ENCODE data around the gene NCF1. TPM values are rescaled to one million over a fixed set of nuclear protein-coding genes. Genes with fewer than 3 reads are reported as not detected.
"Not testable (repeated sequence)": the region's sequence is repeated elsewhere in the genome, so short reads cannot be mapped to it uniquely, and the experiment has no call there.

Gene NCF1
- total RNA-seq, 1 donor from 2014 or later = 121 TPM

DNA sequence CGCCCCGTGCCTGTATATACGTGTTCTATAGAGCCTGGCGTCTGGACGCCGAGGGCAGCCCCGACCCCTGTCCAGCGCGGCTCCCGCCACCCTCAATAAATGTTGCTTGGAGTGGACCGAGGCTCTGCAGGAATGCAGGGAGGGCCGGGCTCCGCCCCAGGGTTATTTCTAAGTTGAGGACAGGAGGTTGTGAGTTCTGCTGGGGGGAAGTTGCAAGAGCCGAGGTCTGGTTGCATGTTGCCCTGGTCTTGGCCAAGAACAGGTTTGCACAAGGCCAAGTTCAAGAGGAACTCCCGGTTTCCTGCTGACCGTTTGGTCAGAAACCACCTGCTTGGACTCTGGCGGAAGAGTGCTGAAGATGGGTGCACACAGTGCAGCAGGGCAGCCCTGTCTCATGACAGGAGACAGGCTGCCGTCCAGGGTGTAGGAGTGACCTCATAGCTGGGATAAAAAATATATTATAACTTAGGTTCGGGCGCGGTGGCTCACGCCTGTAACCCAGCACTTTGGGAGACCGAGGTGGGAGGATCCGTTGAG, 15.5 kb downstream of the NCF1 start:
- CTCF ChIA-PET; H3K36me3 Mint-ChIP-seq (ENCODE audit: low read depth); ATAC-seq (ENCODE audit: low read depth); intact Hi-C loops (cut with micrococcal nuclease); H3K9me3 Mint-ChIP-seq; H3K27ac Mint-ChIP-seq; H3K4me1 Mint-ChIP-seq; H3K4me3 Mint-ChIP-seq; POLR2A ChIA-PET; H3K27me3 Mint-ChIP-seq; DNase-seq: not testable (repeated sequence)

DNA sequence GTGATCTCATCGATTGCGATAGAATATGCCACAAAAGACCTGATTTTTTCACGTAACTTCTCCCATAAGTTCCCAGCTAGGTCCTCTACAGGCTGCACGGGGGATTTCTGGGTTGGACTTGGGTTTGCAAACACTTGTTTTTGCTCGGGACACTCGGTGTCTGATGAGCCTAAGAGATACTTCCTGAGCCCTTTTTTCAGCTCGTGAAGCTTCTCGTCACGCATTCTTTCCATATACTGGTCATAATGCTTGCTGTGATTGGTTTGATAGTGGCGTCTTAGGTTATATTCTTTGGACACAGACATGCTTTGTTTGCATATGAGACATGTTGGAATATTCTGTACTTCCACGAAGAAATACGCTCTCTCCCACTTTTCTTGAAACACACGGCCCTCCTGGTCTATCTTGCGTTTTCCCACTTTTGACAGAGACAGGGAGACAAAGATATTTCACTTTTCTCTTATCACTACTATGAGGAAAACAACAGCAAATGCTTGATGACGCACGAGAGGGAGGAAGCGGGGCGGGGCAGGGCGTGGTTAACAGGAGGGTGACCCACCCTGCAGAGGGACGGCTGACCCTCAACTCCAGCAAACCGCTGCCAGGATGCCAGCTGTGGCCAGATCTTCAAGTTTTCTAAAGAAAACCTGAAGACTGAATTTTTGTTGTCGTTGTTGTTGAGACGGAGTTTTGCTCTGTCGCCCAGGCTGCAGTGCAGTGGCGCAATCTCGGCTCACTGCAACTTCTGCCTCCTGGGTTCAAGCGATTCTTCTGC, 24.2 kb downstream of the NCF1 start:
- ATAC-seq (ENCODE audit: low read depth); intact Hi-C loops (cut with micrococcal nuclease); H3K27me3 Mint-ChIP-seq; H3K4me3 Mint-ChIP-seq; H3K36me3 Mint-ChIP-seq (ENCODE audit: low read depth); H3K9me3 Mint-ChIP-seq; H3K4me1 Mint-ChIP-seq; POLR2A ChIA-PET; DNase-seq; H3K27ac Mint-ChIP-seq; CTCF ChIA-PET: not testable (repeated sequence)

DNA sequence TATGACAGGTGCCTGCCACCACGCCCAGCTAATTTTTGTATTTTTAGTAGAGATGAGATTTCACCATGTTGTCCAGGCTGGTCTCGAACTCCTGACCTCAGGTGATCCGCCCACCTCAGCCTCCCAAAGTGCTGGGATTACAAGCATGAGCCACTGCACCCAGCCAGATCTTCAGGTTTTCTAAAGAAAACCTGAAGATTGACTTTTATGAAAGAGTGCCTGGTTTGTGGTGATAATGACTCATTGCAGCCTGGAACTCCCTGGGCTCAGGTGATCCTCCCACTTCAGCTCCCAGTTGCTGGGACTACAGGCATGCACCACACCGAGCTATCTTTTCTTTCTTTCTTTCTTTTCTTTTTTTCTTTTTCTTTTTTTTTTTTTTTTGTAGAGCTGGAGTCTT, 24.8 kb downstream of the NCF1 start:
- not testable (repeated sequence) for H3K9me3 Mint-ChIP-seq, H3K27ac Mint-ChIP-seq

DNA sequence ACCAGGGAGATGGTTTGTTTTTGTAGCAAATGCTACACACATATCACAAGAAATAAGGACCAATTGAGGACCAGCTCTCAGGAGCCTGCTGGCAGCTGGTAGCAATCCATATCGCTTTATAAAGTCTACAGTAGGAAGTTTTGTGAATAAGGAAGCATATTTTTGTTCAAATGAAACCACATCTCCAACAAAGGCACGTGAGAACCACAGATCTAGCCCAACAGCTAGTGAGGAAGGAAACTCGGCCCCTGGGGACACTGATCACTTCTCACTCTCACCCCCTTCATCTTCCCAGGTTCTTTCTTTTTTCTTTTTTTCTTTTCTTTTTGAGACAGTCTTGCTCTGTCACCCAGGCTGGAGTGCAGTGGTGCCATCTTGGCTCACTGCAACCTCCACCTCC, 42.1 kb downstream of the NCF1 start:
- POLR2A ChIA-PET; H3K27me3 Mint-ChIP-seq; H3K4me1 Mint-ChIP-seq; H3K9me3 Mint-ChIP-seq; H3K27ac Mint-ChIP-seq; DNase-seq; intact Hi-C loops (cut with micrococcal nuclease); H3K36me3 Mint-ChIP-seq (ENCODE audit: low read depth); CTCF ChIA-PET; H3K4me3 Mint-ChIP-seq: not testable (repeated sequence)
- ATAC-seq (ENCODE audit: low read depth) = peak; percentile 45

More for the DNA sequence above, 24.8 kb downstream of the NCF1 start:
- H3K4me1 Mint-ChIP-seq; H3K4me3 Mint-ChIP-seq; CTCF ChIA-PET; H3K36me3 Mint-ChIP-seq (ENCODE audit: low read depth); DNase-seq; H3K27me3 Mint-ChIP-seq; POLR2A ChIA-PET; ATAC-seq (ENCODE audit: low read depth); intact Hi-C loops (cut with micrococcal nuclease): not testable (repeated sequence)

DNA sequence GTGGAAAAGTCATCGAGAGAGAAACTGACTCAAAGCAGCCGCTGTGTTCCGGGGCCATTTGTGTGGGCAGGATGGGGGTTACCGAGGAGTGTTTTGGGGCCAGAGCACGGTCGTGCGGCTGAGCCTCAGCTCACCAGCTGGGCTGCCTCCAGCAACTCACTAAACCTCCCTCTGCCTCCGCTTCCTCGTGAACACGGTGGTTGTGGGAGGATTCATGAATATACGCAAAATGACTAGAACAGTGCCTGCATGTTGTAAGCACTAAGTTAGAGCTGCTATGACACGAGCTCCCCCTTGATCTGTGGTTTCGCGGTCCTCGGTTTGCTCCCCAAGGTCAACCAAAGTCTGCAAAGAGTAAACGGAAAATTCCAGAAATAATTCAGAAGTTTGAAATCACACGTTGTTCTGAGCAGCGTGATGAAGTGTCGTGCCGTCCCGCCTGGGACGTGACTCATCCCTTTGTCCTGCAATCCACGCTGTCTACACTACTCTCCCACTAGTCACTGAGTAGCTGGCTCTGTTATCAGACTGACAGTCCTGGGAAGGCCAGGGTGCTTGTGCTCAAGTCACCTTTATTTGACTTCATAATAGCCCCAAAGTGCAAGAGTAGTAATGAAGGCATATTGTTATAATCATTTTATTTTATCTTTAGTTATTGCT, 46.5 kb downstream of the NCF1 start:
- H3K27ac Mint-ChIP-seq; H3K4me3 Mint-ChIP-seq; CTCF ChIA-PET; H3K36me3 Mint-ChIP-seq (ENCODE audit: low read depth); intact Hi-C loops (cut with micrococcal nuclease); POLR2A ChIA-PET; H3K9me3 Mint-ChIP-seq; H3K27me3 Mint-ChIP-seq; DNase-seq; H3K4me1 Mint-ChIP-seq: not testable (repeated sequence)
- peak; percentile 67 for ATAC-seq (ENCODE audit: low read depth)

DNA sequence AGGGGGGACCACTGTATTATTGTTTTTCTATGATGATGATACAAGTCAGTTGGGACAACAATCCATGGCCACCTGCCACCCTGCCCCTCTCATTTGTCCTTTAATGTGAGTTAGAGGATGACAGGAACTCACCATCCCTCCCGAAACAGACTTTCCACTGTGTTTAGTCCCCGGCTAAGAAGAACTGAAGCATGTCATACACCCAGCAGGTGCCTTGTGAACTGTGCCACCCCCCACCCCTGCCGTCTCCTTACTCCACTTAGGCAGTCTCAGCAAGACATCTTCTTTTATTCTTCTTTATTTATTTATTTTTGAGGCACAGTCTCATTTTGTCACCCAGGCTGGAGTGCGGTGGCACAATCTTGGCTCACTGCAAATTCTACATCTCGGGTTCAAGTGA, 47.4 kb downstream of the NCF1 start:
- H3K4me1 Mint-ChIP-seq = not testable (repeated sequence)
- peak; percentile 43 for ATAC-seq (ENCODE audit: low read depth)

DNA sequence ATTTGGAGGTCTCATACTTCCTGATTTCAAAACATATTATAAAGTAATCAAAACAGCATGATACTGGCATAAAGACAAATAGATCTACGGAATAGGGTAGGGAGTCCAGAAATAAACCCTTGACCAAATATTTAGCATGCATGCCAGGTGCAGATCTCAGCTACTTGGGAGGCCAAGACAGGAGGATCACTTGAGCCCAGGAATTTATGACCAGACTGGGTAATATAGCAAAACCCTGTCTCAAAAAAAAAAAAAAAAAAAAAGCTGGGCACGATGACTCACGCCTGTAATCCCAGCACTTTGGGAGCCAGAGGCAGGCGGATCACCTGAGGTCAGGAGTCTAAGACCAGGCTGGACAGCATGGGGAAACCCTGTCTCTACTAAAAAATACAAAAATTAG, 56.1 kb downstream of the NCF1 start:
- ATAC-seq (ENCODE audit: low read depth); H3K4me3 Mint-ChIP-seq; DNase-seq; CTCF ChIA-PET; POLR2A ChIA-PET; H3K9me3 Mint-ChIP-seq; H3K4me1 Mint-ChIP-seq; H3K27me3 Mint-ChIP-seq; H3K36me3 Mint-ChIP-seq (ENCODE audit: low read depth); intact Hi-C loops (cut with micrococcal nuclease); H3K27ac Mint-ChIP-seq: not testable (repeated sequence)

More for the DNA sequence above, 47.4 kb downstream of the NCF1 start:
- intact Hi-C loops (cut with micrococcal nuclease); H3K27ac Mint-ChIP-seq; DNase-seq; H3K4me3 Mint-ChIP-seq; CTCF ChIA-PET; H3K27me3 Mint-ChIP-seq; H3K36me3 Mint-ChIP-seq (ENCODE audit: low read depth); H3K9me3 Mint-ChIP-seq; POLR2A ChIA-PET: not testable (repeated sequence)

DNA sequence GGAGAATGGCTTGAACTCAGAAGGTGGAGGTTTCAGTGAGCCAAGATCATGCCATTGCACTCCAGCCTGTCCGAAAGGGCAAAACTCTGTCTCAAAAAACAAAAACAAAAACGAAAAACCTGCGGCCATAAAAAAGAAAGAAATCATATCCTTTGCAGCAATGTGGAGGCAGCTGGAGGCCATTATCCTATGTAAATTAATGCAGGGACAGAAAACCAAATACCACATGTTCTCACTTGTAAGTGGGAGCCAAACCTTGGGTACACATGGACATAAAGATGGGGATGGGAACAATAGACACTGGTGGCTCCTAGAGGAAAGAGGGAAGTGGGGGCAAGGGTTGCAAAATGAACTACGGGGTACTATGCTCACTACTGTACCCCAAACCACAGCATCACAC, 56.6 kb downstream of the NCF1 start:
- intact Hi-C loops (cut with micrococcal nuclease); H3K4me3 Mint-ChIP-seq; POLR2A ChIA-PET; ATAC-seq (ENCODE audit: low read depth); CTCF ChIA-PET; DNase-seq; H3K36me3 Mint-ChIP-seq (ENCODE audit: low read depth); H3K27me3 Mint-ChIP-seq; H3K27ac Mint-ChIP-seq; H3K9me3 Mint-ChIP-seq; H3K4me1 Mint-ChIP-seq: not testable (repeated sequence)

Other genes starting within 250 kb of the NCF1 start
- 266 and 299 TPM in 2 replicates for gene GTF2I, start 116.3 kb upstream of the NCF1 start, total RNA-seq
- 38.2 and 41.6 TPM in 2 replicates for gene GTF2IRD2, start 77.6 kb downstream of the NCF1 start, total RNA-seq
- gene CASTOR2, start 190.7 kb downstream of the NCF1 start, total RNA-seq = 0.66 and 0.73 TPM in 2 replicates